GM12878 (cell line): ENCODE data around the gene CCR5AS.

Experiments
- CEBPZ ChIP-seq: fragments of 150-350 bp; IDR thresholded peaks from 2 replicates; pipeline ENCODE4 v1.6.1; 2016; ENCODE audit warnings: low read depth, low read length
- CHD1 ChIP-seq: IDR thresholded peaks from 2 replicates; pipeline ENCODE4 v1.6.1; 2012; ENCODE audit warnings: low read depth, low read length, improper control_type of control experiment
- EGR1 ChIP-seq, 2 experiments: IDR thresholded peaks; 1 replicate in 1 of 2; 2 replicates in 1 of 2; pipeline ENCODE4 v1.6.1; 2011 to 2012; ENCODE audit warnings: low read depth in 2 of 2, low read length in 2 of 2, borderline replicate concordance in 1 of 2, mild to moderate bottlenecking in 1 of 2, moderate library complexity in 1 of 2
- JUNB ChIP-seq: IDR thresholded peaks from 2 replicates; pipeline ENCODE4 v1.6.1; 2016; ENCODE audit warnings: antibody characterized with exemption, mild to moderate bottlenecking
- JUND ChIP-seq: IDR thresholded peaks from 2 replicates; pipeline ENCODE4 v1.6.1; 2012; ENCODE audit warnings: low read depth, mild to moderate bottlenecking, low read length, improper control_type of control experiment, moderate library complexity
- NFIC ChIP-seq: IDR thresholded peaks from 2 replicates; pipeline ENCODE4 v1.6.1; 2012; ENCODE audit warnings: low read depth, mild to moderate bottlenecking, inconsistent platforms, low read length, moderate library complexity
- POLR2AphosphoS2 ChIP-seq: IDR thresholded peaks from 2 replicates; pipeline ENCODE4 v1.6.1; 2011; ENCODE audit warnings: low read depth, mild to moderate bottlenecking, low read length, improper control_type of control experiment, moderate library complexity
- SMC3 ChIP-seq: IDR thresholded peaks from 2 replicates; pipeline ENCODE4 v1.6.1; 2011; ENCODE audit warnings: low read length, improper control_type of control experiment, borderline replicate concordance
- SUZ12 ChIP-seq: fragments of 200-600 bp; sonication (generic); IDR thresholded peaks from one replicate; pipeline ENCODE4 v1.6.1; 2018; ENCODE audit warnings: antibody characterized with exemption, mild to moderate bottlenecking; ENCODE audit not compliant: unreplicated experiment
- ZBTB33 ChIP-seq: fragments of 450-650 bp; IDR thresholded peaks from 2 replicates; pipeline ENCODE4 v1.6.1; 2017; ENCODE audit warnings: mild to moderate bottlenecking
- TF ChIP-seq, protein P1 (sequence below): fragments of 450-650 bp; conservative IDR thresholded peaks from 2 replicates; pipeline ENCODE4 v1.6.1; 2017; ENCODE audit warnings: mild to moderate bottlenecking, moderate library complexity
- TF ChIP-seq, protein P2 (sequence below), 3 experiments: IDR thresholded peaks in 2 of 3; conservative IDR thresholded peaks in 1 of 3; 2 replicates each; pipeline ENCODE4 v1.5.1; 2011; ENCODE audit warnings: low read depth in 3 of 3, low read length in 3 of 3, mild to moderate bottlenecking in 3 of 3, control low read depth in 2 of 3, moderate library complexity in 2 of 3, inconsistent platforms in 1 of 3, mixed read lengths in 1 of 3; ENCODE audit not compliant: control insufficient read depth in 2 of 3, insufficient read depth in 1 of 3; ENCODE audit errors: extremely low read depth in 1 of 3

- TF ChIP-seq POLR2AphosphoS2 (no peak), SMC3 (no peak), CEBPZ (no peak), NFIC (no peak), EGR1 (IDR thresholded peaks at IDR 0.05; ENCODE audit: borderline replicate concordance in 1 of 2, low read depth in 2 of 2, low read length in 2 of 2) (no peak), ZBTB33 (no peak), JUNB (no peak), JUND (no peak), SUZ12 (no peak), CHD1 (no peak)
- TF ChIP-seq, protein P1, sequence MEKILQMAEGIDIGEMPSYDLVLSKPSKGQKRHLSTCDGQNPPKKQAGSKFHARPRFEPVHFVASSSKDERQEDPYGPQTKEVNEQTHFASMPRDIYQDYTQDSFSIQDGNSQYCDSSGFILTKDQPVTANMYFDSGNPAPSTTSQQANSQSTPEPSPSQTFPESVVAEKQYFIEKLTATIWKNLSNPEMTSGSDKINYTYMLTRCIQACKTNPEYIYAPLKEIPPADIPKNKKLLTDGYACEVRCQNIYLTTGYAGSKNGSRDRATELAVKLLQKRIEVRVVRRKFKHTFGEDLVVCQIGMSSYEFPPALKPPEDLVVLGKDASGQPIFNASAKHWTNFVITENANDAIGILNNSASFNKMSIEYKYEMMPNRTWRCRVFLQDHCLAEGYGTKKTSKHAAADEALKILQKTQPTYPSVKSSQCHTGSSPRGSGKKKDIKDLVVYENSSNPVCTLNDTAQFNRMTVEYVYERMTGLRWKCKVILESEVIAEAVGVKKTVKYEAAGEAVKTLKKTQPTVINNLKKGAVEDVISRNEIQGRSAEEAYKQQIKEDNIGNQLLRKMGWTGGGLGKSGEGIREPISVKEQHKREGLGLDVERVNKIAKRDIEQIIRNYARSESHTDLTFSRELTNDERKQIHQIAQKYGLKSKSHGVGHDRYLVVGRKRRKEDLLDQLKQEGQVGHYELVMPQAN = no peak
- TF ChIP-seq, protein P2, sequence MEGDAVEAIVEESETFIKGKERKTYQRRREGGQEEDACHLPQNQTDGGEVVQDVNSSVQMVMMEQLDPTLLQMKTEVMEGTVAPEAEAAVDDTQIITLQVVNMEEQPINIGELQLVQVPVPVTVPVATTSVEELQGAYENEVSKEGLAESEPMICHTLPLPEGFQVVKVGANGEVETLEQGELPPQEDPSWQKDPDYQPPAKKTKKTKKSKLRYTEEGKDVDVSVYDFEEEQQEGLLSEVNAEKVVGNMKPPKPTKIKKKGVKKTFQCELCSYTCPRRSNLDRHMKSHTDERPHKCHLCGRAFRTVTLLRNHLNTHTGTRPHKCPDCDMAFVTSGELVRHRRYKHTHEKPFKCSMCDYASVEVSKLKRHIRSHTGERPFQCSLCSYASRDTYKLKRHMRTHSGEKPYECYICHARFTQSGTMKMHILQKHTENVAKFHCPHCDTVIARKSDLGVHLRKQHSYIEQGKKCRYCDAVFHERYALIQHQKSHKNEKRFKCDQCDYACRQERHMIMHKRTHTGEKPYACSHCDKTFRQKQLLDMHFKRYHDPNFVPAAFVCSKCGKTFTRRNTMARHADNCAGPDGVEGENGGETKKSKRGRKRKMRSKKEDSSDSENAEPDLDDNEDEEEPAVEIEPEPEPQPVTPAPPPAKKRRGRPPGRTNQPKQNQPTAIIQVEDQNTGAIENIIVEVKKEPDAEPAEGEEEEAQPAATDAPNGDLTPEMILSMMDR (IDR thresholded peaks at IDR 0.05 in 2 of 3, conservative IDR thresholded peaks at IDR 0.05 in 1 of 3; ENCODE audit: control insufficient read depth in 2 of 3, extremely low read depth in 1 of 3, insufficient read depth in 1 of 3, low read depth in 3 of 3, low read length in 3 of 3) = no peak
These were observed 14.1 kb upstream of the CCR5AS start for GRCh38 chr3:46420931-46421330.
